NAMALWA (cell line): ENCODE data around the gene RIMS4.
"Not testable (repeated sequence)": the region's sequence is repeated elsewhere in the genome, so short reads cannot be mapped to it uniquely, and the experiment has no call there.

ENCODE experiments used
- DNase-seq: peaks from one replicate; pipeline ENCODE4 v3.0.0-alpha.2; 2015; ENCODE audit warnings: low spot score

RIMS4 gene

DNA sequence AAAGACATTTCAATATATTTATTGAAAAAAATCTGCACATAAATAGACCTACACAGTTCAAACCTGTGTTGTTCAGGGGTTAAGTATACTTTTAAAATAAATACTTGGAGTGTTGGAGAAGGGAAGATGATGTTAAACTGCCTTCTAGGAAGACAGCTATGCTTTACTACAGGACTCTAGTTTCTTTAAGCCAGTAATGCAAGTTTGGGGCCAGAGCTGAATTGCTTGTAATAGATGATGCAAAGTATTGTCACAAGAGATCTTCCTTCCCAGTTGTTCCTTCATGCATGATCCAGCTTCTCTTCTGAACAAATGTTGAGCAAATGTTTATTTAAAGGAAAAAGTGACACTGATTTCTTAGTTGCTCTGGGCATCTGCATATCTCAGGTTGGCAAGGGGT lies 20.2 kb upstream of the RIMS4 start:
- DNase-seq, result no peak

DNA sequence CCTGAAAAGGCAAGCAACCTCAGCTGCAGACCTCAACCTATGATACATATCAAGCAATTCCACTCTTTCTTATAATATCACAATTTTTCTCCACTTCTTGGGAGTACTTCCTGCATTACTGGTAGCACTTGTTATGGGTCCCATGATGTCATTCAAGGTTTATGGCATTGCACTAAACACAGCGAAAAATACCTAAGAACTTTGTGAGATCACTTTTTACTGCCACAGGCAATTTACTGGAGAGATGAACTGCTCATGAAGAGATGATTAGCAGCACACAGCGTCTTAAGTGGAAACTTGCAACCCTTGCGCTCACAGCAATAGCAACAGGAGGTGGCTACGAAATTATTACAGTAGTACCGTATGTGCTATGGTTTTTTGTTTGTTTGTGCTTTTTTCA lies 19.3 kb upstream of the RIMS4 start:
- no peak for DNase-seq

GRCh38 chr20:44828640-44829039 lies 18.3 kb upstream of the RIMS4 start:
- DNase-seq, result no peak

- no peak for DNase-seq
Observed at GRCh38 chr20:44827401-44827800, 17.1 kb upstream of the RIMS4 start.

- not testable (repeated sequence) for DNase-seq
Observed at GRCh38 chr20:44821576-44821975, 11.2 kb upstream of the RIMS4 start.

- no peak for DNase-seq
Observed at GRCh38 chr20:44819936-44820335, 9.6 kb upstream of the RIMS4 start.

DNA sequence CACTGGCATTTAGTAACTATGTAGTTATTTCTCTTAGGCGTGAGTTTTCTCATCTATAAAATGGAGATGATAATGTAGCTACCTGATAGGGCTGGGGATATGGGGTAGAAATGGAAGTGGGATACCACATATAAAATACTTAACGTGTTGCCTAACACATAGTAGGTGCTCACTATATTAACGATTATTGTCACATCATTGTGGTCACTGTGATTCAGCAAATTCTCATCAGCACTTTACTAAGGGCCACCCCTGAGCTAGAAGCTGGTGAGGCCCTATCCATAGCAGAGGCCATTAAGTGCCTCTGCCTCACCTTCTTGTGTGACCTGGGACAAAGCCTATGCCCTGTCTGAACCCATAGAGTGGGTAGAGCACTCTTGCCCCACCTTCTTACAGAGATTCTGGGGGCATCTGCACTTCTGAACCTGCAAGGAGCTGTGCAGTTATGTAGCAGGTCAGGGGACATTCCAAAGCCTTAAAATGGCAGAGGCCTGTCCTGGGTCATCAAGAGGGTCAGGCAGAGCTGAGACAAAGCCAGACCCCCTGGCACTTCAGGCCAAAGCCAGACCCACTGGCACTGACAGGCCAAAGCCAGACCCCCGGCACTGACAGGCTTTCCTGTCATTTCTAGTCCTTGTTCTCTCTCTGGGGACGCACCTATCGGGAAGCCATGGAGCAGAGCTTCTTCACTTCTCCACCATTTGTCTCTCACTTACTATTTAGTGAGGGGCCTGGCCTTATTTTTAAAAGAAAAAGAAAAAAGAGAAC lies 7.0 kb upstream of the RIMS4 start:
- no peak for DNase-seq

DNA sequence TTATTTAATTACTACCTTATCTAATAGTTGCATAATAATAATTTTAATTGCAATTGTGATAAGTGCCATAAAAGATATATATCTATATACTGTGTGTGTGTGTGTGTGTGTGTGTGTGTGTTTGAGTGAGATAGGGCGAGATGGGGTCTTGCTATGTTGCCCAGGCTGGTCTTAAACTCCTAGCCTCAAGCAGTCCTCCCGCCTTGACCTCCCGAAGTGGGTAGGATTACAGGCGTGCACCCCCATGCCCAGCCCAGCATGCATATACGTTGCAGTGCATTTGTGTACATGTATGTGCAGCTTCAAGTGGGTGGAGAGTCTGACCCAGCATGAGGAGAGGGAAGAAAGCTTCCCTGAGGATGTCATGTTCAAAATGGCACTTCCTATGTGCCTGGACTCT lies 4.6 kb upstream of the RIMS4 start:
- no peak for DNase-seq

GRCh38 chr20:44811150-44811685 lies 872 bp upstream of the RIMS4 start:
- DNase-seq, result no peak

DNA sequence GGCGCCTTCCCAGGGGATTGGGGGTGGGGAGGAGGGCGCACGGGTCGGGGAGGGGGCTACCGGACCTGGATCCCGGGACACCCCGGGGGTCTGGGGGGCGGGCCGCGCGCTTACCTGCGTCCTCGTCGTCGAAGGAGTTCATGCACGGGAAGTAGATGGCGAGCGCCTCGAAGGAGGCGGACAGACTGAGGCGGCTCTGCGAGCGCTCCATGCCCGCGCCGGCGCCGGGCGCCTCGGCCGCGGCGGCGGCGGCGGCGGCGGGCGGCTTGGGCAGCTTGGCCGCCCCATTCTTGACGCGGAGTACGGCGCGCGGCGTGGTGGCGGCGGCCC lies 320 bp downstream of the RIMS4 start:
- DNase-seq, result no peak

GRCh38 chr20:44809380-44810060 lies 826 bp downstream of the RIMS4 start:
- no peak for DNase-seq

DNA sequence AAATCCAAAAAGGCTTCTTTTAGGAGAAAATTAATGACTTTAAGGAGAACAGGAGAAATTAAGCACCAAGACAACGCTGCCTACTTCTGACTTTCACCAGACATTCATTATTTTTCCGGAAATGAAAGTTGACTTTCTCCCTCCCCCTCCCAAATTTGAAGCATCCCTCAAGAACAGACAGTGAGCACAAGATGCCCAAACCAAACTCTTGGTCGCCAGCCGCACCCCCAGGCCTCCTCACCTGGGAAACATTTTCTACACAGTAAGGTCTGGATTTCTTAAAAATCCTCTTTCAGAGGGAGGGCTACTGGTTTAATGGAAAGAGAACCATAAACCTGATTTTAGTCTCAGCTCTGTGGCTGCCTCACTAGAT lies 2.7 kb downstream of the RIMS4 start:
- DNase-seq, result no peak

GRCh38 chr20:44807051-44807683 lies 3.2 kb downstream of the RIMS4 start:
- no peak for DNase-seq

- DNase-seq, result no peak
Observed at GRCh38 chr20:44805979-44806620, 4.2 kb downstream of the RIMS4 start.

GRCh38 chr20:44805335-44805978 lies 4.9 kb downstream of the RIMS4 start:
- no peak for DNase-seq

DNA sequence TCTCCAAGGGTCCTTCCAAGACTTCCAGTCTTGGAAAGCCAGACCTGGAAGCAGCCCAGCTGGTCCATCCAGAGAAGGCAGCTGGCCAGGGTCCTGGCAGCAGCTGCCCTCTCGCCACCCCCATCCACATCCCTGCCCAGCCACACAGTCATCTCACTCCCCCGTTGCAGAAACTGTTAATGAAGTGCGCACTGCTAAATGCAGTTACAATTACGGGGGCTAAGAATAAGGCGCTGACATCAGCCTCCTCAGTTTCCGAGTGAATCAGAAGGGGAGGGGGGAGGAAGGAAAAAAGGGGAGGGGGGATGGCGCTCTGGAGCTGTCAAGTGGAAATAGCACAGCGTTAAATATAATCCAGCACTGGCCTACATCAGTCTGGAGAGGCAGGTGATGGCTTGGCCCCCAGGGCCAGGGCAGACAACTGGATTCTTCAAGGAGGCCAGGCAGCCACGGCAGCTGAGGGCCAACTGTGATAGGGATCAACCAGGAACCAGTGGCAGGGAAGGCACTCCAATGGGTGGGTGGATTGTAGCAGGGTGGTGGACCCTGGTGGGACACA lies 6.9 kb downstream of the RIMS4 start:
- DNase-seq, result no peak

- no peak for DNase-seq
Observed at GRCh38 chr20:44802702-44803101, 7.6 kb downstream of the RIMS4 start.

- peak; percentile 49 for DNase-seq
Observed at GRCh38 chr20:44800391-44801046, 9.8 kb downstream of the RIMS4 start.

DNA sequence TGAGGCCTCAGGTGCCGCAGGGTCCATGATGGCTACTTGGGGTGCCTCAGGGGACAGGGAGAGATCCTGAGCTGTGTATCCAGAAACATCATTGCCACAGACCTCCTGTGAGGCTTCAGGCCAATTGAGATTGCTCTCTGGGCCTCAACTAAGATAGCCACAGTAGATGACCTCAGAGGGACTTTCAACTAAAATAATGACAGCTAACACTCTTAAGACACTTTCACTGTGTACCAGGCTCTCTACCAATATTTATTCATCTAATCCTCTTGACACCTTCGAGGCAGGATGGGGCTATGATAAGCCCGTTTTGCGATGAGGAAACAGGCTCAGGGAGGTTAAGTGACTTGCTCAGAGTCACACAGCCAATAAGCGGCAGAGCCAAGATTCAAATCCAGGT lies 10.7 kb downstream of the RIMS4 start:
- no peak for DNase-seq

DNA sequence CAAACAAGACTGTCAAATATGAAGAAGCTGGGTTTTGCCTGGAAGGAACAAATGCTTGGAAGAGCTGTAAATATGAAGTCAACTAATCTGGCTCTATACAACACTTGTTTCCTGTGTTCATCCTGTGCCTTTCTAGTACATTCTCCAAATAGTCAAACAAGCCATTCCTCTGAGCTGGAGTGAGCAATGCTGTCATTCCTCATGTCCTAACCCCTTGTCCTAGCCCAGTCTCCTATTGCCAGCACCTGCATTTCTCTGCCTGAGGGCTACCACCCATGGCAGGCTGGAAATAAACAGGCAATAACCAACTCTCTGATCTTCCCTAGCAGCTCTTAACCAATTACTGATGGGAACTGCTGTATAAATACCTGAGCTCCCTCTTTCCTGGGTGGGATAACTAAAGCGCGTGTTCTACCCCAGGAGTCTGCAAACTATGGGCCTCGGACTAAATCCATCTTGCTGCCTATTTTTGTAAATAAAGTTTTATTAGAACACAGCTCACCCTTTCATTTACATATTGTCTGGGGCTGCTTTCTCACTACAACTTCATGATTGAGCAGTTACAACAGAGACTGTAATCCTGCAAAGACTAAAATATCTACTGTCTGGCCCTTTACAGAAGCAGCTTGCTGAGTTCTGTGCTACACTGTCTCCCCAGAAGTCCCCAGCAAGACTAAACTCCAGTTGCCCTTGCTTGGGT lies 13.4 kb downstream of the RIMS4 start:
- no peak for DNase-seq

- DNase-seq, result no peak
Observed at GRCh38 chr20:44796311-44796710, 14.0 kb downstream of the RIMS4 start.
